GM23338 (cell line): ENCODE results near the gene LEAP2. TPM values are rescaled to one million over a fixed set of nuclear protein-coding genes. Genes with fewer than 3 reads are reported as not detected.
A peak's percentile ranks its signal among the peaks of the same experiment; 100 is the strongest.

Source experiments
- ATAC-seq: fragments of 200-7000 bp; cut with Tn5 transposase; 3 replicates; pipeline ENCODE4 v1.9.1; 2020
- DNase-seq: peaks from one replicate; pipeline ENCODE4 v3.0.0-alpha.2; 2015; ENCODE audit warnings: low spot score
- H2AFZ ChIP-seq: fragments of 200-600 bp; sonication (generic); 2 replicates; pipeline ENCODE4 v1.8.0; 2016; ENCODE audit warnings: antibody characterized with exemption, mild to moderate bottlenecking, moderate library complexity
- H3F3A ChIP-seq: fragments of 200-600 bp; sonication (generic); replicated peaks from 2 replicates; pipeline ENCODE4 v1.8.0; 2017; ENCODE audit warnings: antibody characterized with exemption, mixed run types, low read depth
- H3K27ac ChIP-seq: fragments of 200-600 bp; sonication (generic); 2 replicates; pipeline ENCODE4 v1.6.1; 2016; ENCODE audit warnings: low read depth
- H3K27me3 ChIP-seq: fragments of 200-600 bp; sonication (generic); 2 replicates; pipeline ENCODE4 v1.8.0; 2016; ENCODE audit warnings: mild to moderate bottlenecking, mixed run types, moderate library complexity; ENCODE audit not compliant: insufficient read depth
- H3K36me3 ChIP-seq: fragments of 200-600 bp; sonication (generic); 2 replicates; pipeline ENCODE4 v1.8.0; 2016; ENCODE audit warnings: mild to moderate bottlenecking; ENCODE audit not compliant: insufficient read depth
- H3K4me1 ChIP-seq: fragments of 200-600 bp; sonication (generic); 2 replicates; pipeline ENCODE4 v1.8.0; 2016; ENCODE audit warnings: mild to moderate bottlenecking, moderate library complexity; ENCODE audit not compliant: insufficient read depth
- H3K4me2 ChIP-seq: fragments of 200-600 bp; sonication (generic); 2 replicates; pipeline ENCODE4 v1.7.1; 2017; ENCODE audit warnings: mixed run types
- H3K4me3 ChIP-seq: fragments of 200-600 bp; sonication (generic); 2 replicates; pipeline ENCODE4 v1.6.1; 2016; ENCODE audit warnings: mixed run types
- H3K79me2 ChIP-seq: fragments of 200-600 bp; sonication (generic); replicated peaks from 2 replicates; pipeline ENCODE4 v1.8.0; 2017; ENCODE audit warnings: mild to moderate bottlenecking; ENCODE audit not compliant: insufficient read depth
- H3K9me2 ChIP-seq: fragments of 200-600 bp; sonication (generic); 2 replicates; pipeline ENCODE4 v1.8.0; 2017; ENCODE audit not compliant: insufficient read depth
- H4K20me1 ChIP-seq: fragments of 200-600 bp; sonication (generic); replicated peaks from 2 replicates; pipeline ENCODE4 v1.8.0; 2017; ENCODE audit warnings: mild to moderate bottlenecking; ENCODE audit not compliant: insufficient read depth
- H3K27ac Mint-ChIP-seq: 2 replicates; pipeline ENCODE4 v1.8.0; 2020; ENCODE audit warnings: inconsistent platforms, mild to moderate bottlenecking, moderate library complexity, mixed read lengths
- H3K27me3 Mint-ChIP-seq: 3 replicates; pipeline ENCODE4 v1.8.0; 2022; ENCODE audit warnings: low read depth, mild to moderate bottlenecking, moderate library complexity, mixed read lengths, inconsistent platforms; ENCODE audit not compliant: insufficient read depth, poor library complexity
- H3K36me3 Mint-ChIP-seq: 3 replicates; pipeline ENCODE4 v1.8.0; 2021; ENCODE audit warnings: low read depth, mild to moderate bottlenecking, inconsistent platforms, moderate library complexity, mixed read lengths
- H3K4me1 Mint-ChIP-seq: 3 replicates; pipeline ENCODE4 v1.8.0; 2020; ENCODE audit warnings: mild to moderate bottlenecking, inconsistent platforms, mixed read lengths
- H3K4me3 Mint-ChIP-seq: 3 replicates; pipeline ENCODE4 v1.8.0; 2021; ENCODE audit warnings: moderate library complexity, mild to moderate bottlenecking, inconsistent platforms, mixed read lengths
- H3K9me3 Mint-ChIP-seq: 3 replicates; pipeline ENCODE4 v1.8.0; 2020; ENCODE audit warnings: moderate library complexity, mild to moderate bottlenecking, inconsistent platforms, mixed read lengths
- CREB1 ChIP-seq: fragments of 250-450 bp; sonication (Bioruptor Pico); IDR thresholded peaks from 2 replicates; pipeline ENCODE4 v1.5.0; 2020; ENCODE audit warnings: low read depth, mild to moderate bottlenecking, moderate library complexity
- CTCF ChIP-seq, 2 experiments: fragments of 200-600 bp in 1 of 2; sonication (generic) in 1 of 2; conservative IDR thresholded peaks; 2 replicates each; pipeline versions ENCODE4 v1.5.1 to v1.6.1; 2016 to 2017; ENCODE audit warnings: antibody characterized with exemption in 2 of 2, low read depth in 2 of 2, mild to moderate bottlenecking in 2 of 2, moderate library complexity in 1 of 2
- EZH2 ChIP-seq: fragments of 200-600 bp; sonication (generic); IDR thresholded peaks from one replicate; pipeline ENCODE4 v1.8.0; 2017; ENCODE audit warnings: antibody characterized with exemption, mild to moderate bottlenecking, low read depth; ENCODE audit not compliant: unreplicated experiment
- EZH2phosphoT487 ChIP-seq: fragments of 200-600 bp; sonication (generic); IDR thresholded peaks from one replicate; pipeline ENCODE4 v1.8.1; 2018; ENCODE audit warnings: antibody characterized with exemption; ENCODE audit not compliant: unreplicated experiment
- JUNB ChIP-seq: IDR thresholded peaks from one replicate; pipeline ENCODE4 v1.6.1; 2016; ENCODE audit warnings: antibody characterized with exemption; ENCODE audit not compliant: unreplicated experiment
- NANOG ChIP-seq: IDR thresholded peaks from 2 replicates; pipeline ENCODE4 v1.6.1; 2016; ENCODE audit warnings: antibody characterized with exemption, borderline replicate concordance
- POLR2AphosphoS5 ChIP-seq: IDR thresholded peaks from 2 replicates; pipeline ENCODE4 v1.6.1; 2016; ENCODE audit warnings: antibody characterized with exemption, low read depth
- REST ChIP-seq: IDR thresholded peaks from one replicate; pipeline ENCODE4 v1.6.1; 2018; ENCODE audit warnings: antibody characterized with exemption; ENCODE audit not compliant: unreplicated experiment
- STAT1 ChIP-seq: IDR thresholded peaks from one replicate; pipeline ENCODE4 v1.6.1; 2016; ENCODE audit warnings: antibody characterized with exemption; ENCODE audit not compliant: unreplicated experiment
- ZNF114 ChIP-seq: fragments of 250-450 bp; sonication (Bioruptor Pico); IDR thresholded peaks from 2 replicates; pipeline ENCODE4 v1.5.0; 2020; ENCODE audit warnings: mild to moderate bottlenecking, moderate library complexity
- ZNF331 ChIP-seq: fragments of 250-450 bp; sonication (Bioruptor Pico); IDR thresholded peaks from 2 replicates; pipeline ENCODE4 v1.5.0; 2020; ENCODE audit warnings: low read depth, mild to moderate bottlenecking, moderate library complexity
- ZNF462 ChIP-seq: fragments of 250-450 bp; sonication (Bioruptor Pico); IDR thresholded peaks from 2 replicates; pipeline ENCODE4 v1.5.0; 2020; ENCODE audit warnings: mild to moderate bottlenecking, moderate library complexity
- polyA plus RNA-seq: library from polyadenylated mRNA; unstranded; fragments of >200 nt; fragmentation: Nextera tagmentation; extraction: Ambion mirVana; gene quantifications from 2 replicates; pipeline ENCODE4 v1.2.1, GENCODE V29; 2016
- total RNA-seq: library from RNA; depleted of rRNA; stranded (reverse); fragments of >200 nt; shearing (Covaris generic); gene quantifications from 2 replicates; pipeline ENCODE4 v1.2.3, GENCODE V29; 2014
- TF ChIP-seq, protein P1 (sequence below): IDR thresholded peaks from 2 replicates; pipeline ENCODE4 v1.6.1; 2016; ENCODE audit warnings: antibody characterized with exemption

Gene LEAP2
- total and polyA plus RNA-seq, 2 experiments from 2014 or later, result 1.5 to 1.8 TPM

DNA sequence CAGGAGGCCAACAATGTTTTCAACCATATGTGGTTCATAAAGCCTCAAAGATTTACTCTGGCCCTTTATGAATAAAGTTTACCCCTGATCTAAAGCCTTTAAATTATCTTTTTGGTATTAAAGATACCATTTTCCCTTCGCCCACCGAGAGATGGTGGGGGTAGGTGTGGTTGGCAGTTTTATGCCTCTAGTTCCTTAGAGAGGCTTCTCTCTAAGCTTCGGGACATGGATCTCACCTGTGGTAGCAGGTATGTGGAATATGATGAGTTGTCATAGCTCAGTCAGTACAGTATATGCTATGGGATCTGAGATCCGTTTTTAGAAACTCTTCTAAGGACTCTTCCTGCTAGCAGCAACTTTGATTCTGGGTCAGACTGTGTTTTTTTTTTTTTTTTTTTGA lies 4.7 kb upstream of the LEAP2 start:
- H3K36me3 ChIP-seq, result peaks cover 15% of the 10 kb centered on the region
- Mint-ChIP-seq H3K36me3 (peaks cover 35% of the 10 kb centered on the region), H3K9me3 (no peaks in the 10 kb centered on the region), H3K4me1 (peaks cover 21% of the 10 kb centered on the region), H3K4me3 (peak overlapping the region; percentile 41; the same call in 1 of the 3 replicates), H3K27me3 (peaks cover 14% of the 10 kb centered on the region), H3K27ac (no peak overlapping the region)
- H3K4me1 ChIP-seq, result peaks cover 16% of the 10 kb centered on the region
- ATAC-seq (no peak), DNase-seq (no peak)
- H2AFZ ChIP-seq, result no peak overlapping the region
- H3K9me2 ChIP-seq, result no peaks in the 10 kb centered on the region
- no peak overlapping the region for H3K4me3 ChIP-seq
- no peak for TF ChIP-seq NANOG
- TF ChIP-seq, protein P1, sequence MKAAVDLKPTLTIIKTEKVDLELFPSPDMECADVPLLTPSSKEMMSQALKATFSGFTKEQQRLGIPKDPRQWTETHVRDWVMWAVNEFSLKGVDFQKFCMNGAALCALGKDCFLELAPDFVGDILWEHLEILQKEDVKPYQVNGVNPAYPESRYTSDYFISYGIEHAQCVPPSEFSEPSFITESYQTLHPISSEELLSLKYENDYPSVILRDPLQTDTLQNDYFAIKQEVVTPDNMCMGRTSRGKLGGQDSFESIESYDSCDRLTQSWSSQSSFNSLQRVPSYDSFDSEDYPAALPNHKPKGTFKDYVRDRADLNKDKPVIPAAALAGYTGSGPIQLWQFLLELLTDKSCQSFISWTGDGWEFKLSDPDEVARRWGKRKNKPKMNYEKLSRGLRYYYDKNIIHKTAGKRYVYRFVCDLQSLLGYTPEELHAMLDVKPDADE, result no peak
- no peak for TF ChIP-seq CREB1
- TF ChIP-seq EZH2, result no peak
- no peak for TF ChIP-seq STAT1
- TF ChIP-seq CTCF (conservative IDR thresholded peaks at IDR 0.05; ENCODE audit: low read depth in 2 of 2), result no peak
- no peak for TF ChIP-seq ZNF331 (CRISPR knock-in tag)
- TF ChIP-seq REST, result no peak
- no peak for TF ChIP-seq ZNF114 (CRISPR knock-in tag)
- no peak for TF ChIP-seq JUNB
- TF ChIP-seq POLR2AphosphoS5, result no peak
- TF ChIP-seq ZNF462 (CRISPR knock-in tag), result no peak
- no peak for TF ChIP-seq EZH2phosphoT487
- H3F3A ChIP-seq, result peaks cover 28% of the 10 kb centered on the region
- H3K27me3 ChIP-seq, result no peaks in the 10 kb centered on the region
- H3K4me2 ChIP-seq, result no peak overlapping the region
- peaks cover 8% of the 10 kb centered on the region for H4K20me1 ChIP-seq
- H3K27ac ChIP-seq, result no peak overlapping the region
- H3K79me2 ChIP-seq, result peaks cover 20% of the 10 kb centered on the region
